Activated naive CD4-positive, alpha-beta T cell treated with anti-CD3 and anti-CD28 coated beads for 36 hours (primary cell): Measurements from ENCODE around the gene BCL11A. TPM values are rescaled to one million over a fixed set of nuclear protein-coding genes. Genes with fewer than 3 reads are reported as not detected.

Source experiments
- CTCF ChIA-PET: fragments of 350-600 bp; sonication (Branson Sonifier 250); formaldehyde crosslinking; loops from one replicate; lab custom pipeline; 2021; ENCODE audit warnings: antibody characterized with exemption; lab: Charles Lee
- DNase-seq: peaks from one replicate; pipeline ENCODE4 v3.0.0-alpha.2; 2020
- H3K27ac Mint-ChIP-seq: one replicate; pipeline ENCODE4 v1.8.0; 2021; ENCODE audit warnings: mild to moderate bottlenecking, mixed read lengths
- H3K27me3 Mint-ChIP-seq: one replicate; pipeline ENCODE4 v1.8.0; 2021; ENCODE audit warnings: low read depth, mixed read lengths
- H3K36me3 Mint-ChIP-seq: one replicate; pipeline ENCODE4 v1.8.0; 2021; ENCODE audit warnings: low read depth, mixed read lengths
- H3K4me1 Mint-ChIP-seq: one replicate; pipeline ENCODE4 v1.8.0; 2021; ENCODE audit warnings: low read depth, mixed read lengths
- H3K4me3 Mint-ChIP-seq: one replicate; pipeline ENCODE4 v1.8.0; 2021; ENCODE audit warnings: mild to moderate bottlenecking, moderate library complexity, mixed read lengths
- H3K9me3 Mint-ChIP-seq: one replicate; pipeline ENCODE4 v1.8.0; 2021; ENCODE audit warnings: mixed read lengths
- intact Hi-C: fragments of 100-400 bp; cut with micrococcal nuclease; formaldehyde crosslinking; loops from one replicate; pipeline ENCODE4 v1.15.1; 2023
- total RNA-seq, 2 experiments: library from RNA; stranded (reverse); gene quantifications; one replicate each; pipeline ENCODE4 v1.2.3, GENCODE V29; 2021

BCL11A gene
- total RNA-seq, 2 experiments from 2014 or later: 0.52 to 0.67 TPM

GRCh38 chr2:60497500-60497899 lies 56.0 kb downstream of the BCL11A start:
- no peak for DNase-seq
- CTCF ChIA-PET: interaction anchor here (1.0 to 1.4 kb wide), 3 partner anchors 48 to 176 kb away, joined by 3 to 5 read pairs (median 4); no protein-coding TSS in a partner anchor
- no peak overlapping the region for H3K27ac Mint-ChIP-seq
- intact Hi-C loops: loop anchor here (5.0 kb wide), 1 partner anchor 85 kb away; no protein-coding TSS in a partner anchor
- H3K36me3 Mint-ChIP-seq: no peaks in the 10 kb centered on the region
- no peaks in the 10 kb centered on the region for H3K4me1 Mint-ChIP-seq
- peaks cover 4% of the 10 kb centered on the region for H3K27me3 Mint-ChIP-seq
- no peaks in the 10 kb centered on the region for H3K9me3 Mint-ChIP-seq
- no peak overlapping the region for H3K4me3 Mint-ChIP-seq

GRCh38 chr2:60496956-60497355 lies 56.5 kb downstream of the BCL11A start:
- Mint-ChIP-seq H3K9me3 (no peaks in the 10 kb centered on the region), H3K27me3 (peaks cover 4% of the 10 kb centered on the region), H3K4me3 (no peak overlapping the region), H3K27ac (no peak overlapping the region), H3K36me3 (no peaks in the 10 kb centered on the region), H3K4me1 (no peaks in the 10 kb centered on the region)
- CTCF ChIA-PET: interaction anchor here (1.0 to 1.4 kb wide), 3 partner anchors 49 to 177 kb away, joined by 3 to 5 read pairs (median 4); no protein-coding TSS in a partner anchor
- DNase-seq: no peak
- intact Hi-C loops: loop anchor here (5.0 kb wide), 1 partner anchor 85 kb away; no protein-coding TSS in a partner anchor

GRCh38 chr2:60496475-60496874 lies 57.0 kb downstream of the BCL11A start:
- Mint-ChIP-seq H3K36me3 (no peaks in the 10 kb centered on the region), H3K4me1 (no peaks in the 10 kb centered on the region), H3K9me3 (no peaks in the 10 kb centered on the region), H3K27me3 (peaks cover 4% of the 10 kb centered on the region), H3K27ac (no peak overlapping the region), H3K4me3 (no peak overlapping the region)
- intact Hi-C loops: loop anchor here (5.0 kb wide), 1 partner anchor 86 kb away; no protein-coding TSS in a partner anchor
- CTCF ChIA-PET: interaction anchor here (1.0 to 1.4 kb wide), 3 partner anchors 49 to 177 kb away, joined by 3 to 5 read pairs (median 4); no protein-coding TSS in a partner anchor
- no peak for DNase-seq

- H3K9me3 Mint-ChIP-seq: no peaks in the 10 kb centered on the region
- no peak overlapping the region for H3K4me3 Mint-ChIP-seq
- no peaks in the 10 kb centered on the region for H3K36me3 Mint-ChIP-seq
- peaks cover 4% of the 10 kb centered on the region for H3K27me3 Mint-ChIP-seq
- no peak overlapping the region for H3K27ac Mint-ChIP-seq
- intact Hi-C loops: loop anchor here (5.0 kb wide), 1 partner anchor 87 kb away; no protein-coding TSS in a partner anchor
- CTCF ChIA-PET: interaction anchor here (0.8 to 1.3 kb wide), 2 partner anchors 12 to 87 kb away, joined by 3 read pairs; no protein-coding TSS in a partner anchor
- DNase-seq: no peak
- H3K4me1 Mint-ChIP-seq: no peaks in the 10 kb centered on the region
Measured at GRCh38 chr2:60495041-60495625, 58.3 kb downstream of the BCL11A start.

GRCh38 chr2:60493804-60494387 lies 59.6 kb downstream of the BCL11A start:
- no peaks in the 10 kb centered on the region for H3K36me3 Mint-ChIP-seq
- no peaks in the 10 kb centered on the region for H3K4me1 Mint-ChIP-seq
- peaks cover 4% of the 10 kb centered on the region for H3K27me3 Mint-ChIP-seq
- CTCF ChIA-PET: interaction anchor here (0.6 to 1.3 kb wide), 2 partner anchors 56 to 88 kb away, joined by 3 read pairs; no protein-coding TSS in a partner anchor
- intact Hi-C loops: no loop called here
- no peaks in the 10 kb centered on the region for H3K9me3 Mint-ChIP-seq
- DNase-seq: no peak
- no peak overlapping the region for H3K27ac Mint-ChIP-seq
- no peak overlapping the region for H3K4me3 Mint-ChIP-seq

- Mint-ChIP-seq H3K4me3 (no peak overlapping the region), H3K9me3 (no peaks in the 10 kb centered on the region), H3K27ac (no peak overlapping the region), H3K36me3 (no peaks in the 10 kb centered on the region), H3K4me1 (no peaks in the 10 kb centered on the region), H3K27me3 (peaks cover 4% of the 10 kb centered on the region)
- CTCF ChIA-PET: no interaction called here
- intact Hi-C loops: no loop called here
- DNase-seq: no peak
Measured at GRCh38 chr2:60492548-60492947, 60.9 kb downstream of the BCL11A start.

- no peaks in the 10 kb centered on the region for H3K9me3 Mint-ChIP-seq
- H3K4me1 Mint-ChIP-seq: no peaks in the 10 kb centered on the region
- CTCF ChIA-PET: no interaction called here
- no peak for DNase-seq
- H3K4me3 Mint-ChIP-seq: no peak overlapping the region
- H3K27ac Mint-ChIP-seq: no peak overlapping the region
- H3K36me3 Mint-ChIP-seq: no peaks in the 10 kb centered on the region
- intact Hi-C loops: no loop called here
- peaks cover 4% of the 10 kb centered on the region for H3K27me3 Mint-ChIP-seq
Measured at GRCh38 chr2:60490848-60491247, 62.6 kb downstream of the BCL11A start.

GRCh38 chr2:60490441-60490840 lies 63.0 kb downstream of the BCL11A start:
- no peaks in the 10 kb centered on the region for H3K36me3 Mint-ChIP-seq
- H3K27me3 Mint-ChIP-seq: peaks cover 4% of the 10 kb centered on the region
- no peak for DNase-seq
- intact Hi-C loops: no loop called here
- H3K4me3 Mint-ChIP-seq: no peak overlapping the region
- no peaks in the 10 kb centered on the region for H3K9me3 Mint-ChIP-seq
- no peaks in the 10 kb centered on the region for H3K4me1 Mint-ChIP-seq
- CTCF ChIA-PET: no interaction called here
- H3K27ac Mint-ChIP-seq: no peak overlapping the region

- no peaks in the 10 kb centered on the region for H3K36me3 Mint-ChIP-seq
- no peak overlapping the region for H3K4me3 Mint-ChIP-seq
- no peaks in the 10 kb centered on the region for H3K4me1 Mint-ChIP-seq
Measured at GRCh38 chr2:60489289-60489688, 64.2 kb downstream of the BCL11A start.

GRCh38 chr2:60488291-60488690 lies 65.2 kb downstream of the BCL11A start:
- Mint-ChIP-seq H3K4me3 (no peak overlapping the region), H3K4me1 (no peaks in the 10 kb centered on the region), H3K36me3 (no peaks in the 10 kb centered on the region), H3K9me3 (no peaks in the 10 kb centered on the region), H3K27me3 (peaks cover 10% of the 10 kb centered on the region), H3K27ac (no peak overlapping the region)
- intact Hi-C loops: no loop called here
- CTCF ChIA-PET: no interaction called here
- DNase-seq: no peak

More at GRCh38 chr2:60489289-60489688, 64.2 kb downstream of the BCL11A start:
- DNase-seq: no peak
- CTCF ChIA-PET: no interaction called here
- intact Hi-C loops: no loop called here
- Mint-ChIP-seq H3K27ac (no peak overlapping the region), H3K27me3 (peaks cover 5% of the 10 kb centered on the region), H3K9me3 (no peaks in the 10 kb centered on the region)

GRCh38 chr2:60487174-60487573 lies 66.3 kb downstream of the BCL11A start:
- Mint-ChIP-seq H3K9me3 (no peaks in the 10 kb centered on the region), H3K36me3 (no peaks in the 10 kb centered on the region), H3K4me3 (no peak overlapping the region), H3K27me3 (peaks cover 20% of the 10 kb centered on the region), H3K27ac (no peak overlapping the region), H3K4me1 (no peaks in the 10 kb centered on the region)
- no peak for DNase-seq
- intact Hi-C loops: no loop called here
- CTCF ChIA-PET: interaction anchor here (0.7 kb wide), 1 partner anchor 223 kb away, joined by 3 read pairs; no protein-coding TSS in a partner anchor

- H3K36me3 Mint-ChIP-seq: no peaks in the 10 kb centered on the region
- intact Hi-C loops: no loop called here
- no peak overlapping the region for H3K27ac Mint-ChIP-seq
- H3K4me1 Mint-ChIP-seq: no peaks in the 10 kb centered on the region
- H3K4me3 Mint-ChIP-seq: no peak overlapping the region
- DNase-seq: no peak
- no peaks in the 10 kb centered on the region for H3K9me3 Mint-ChIP-seq
- CTCF ChIA-PET: no interaction called here
- H3K27me3 Mint-ChIP-seq: peaks cover 20% of the 10 kb centered on the region
Measured at GRCh38 chr2:60486551-60486950, 66.9 kb downstream of the BCL11A start.
